Stimulated activated CD4-positive, alpha-beta T cell treated with anti-CD3 and anti-CD28 coated beads, Interleukin-4, amount 100 ng/mL, for 4 hours (primary cell): ENCODE measurements around the gene VIM.
"Not testable (repeated sequence)": the region's sequence is repeated elsewhere in the genome, so short reads cannot be mapped to it uniquely, and the experiment has no call there.

Experiments
- DNase-seq, 2 experiments: peaks; one replicate each; pipeline ENCODE4 v3.0.0-alpha.2; 2020

Gene VIM

GRCh38 chr10:17233286-17233991, 5.4 kb downstream of the VIM start:
- no peak for DNase-seq

- DNase-seq, result no peak
Measured at GRCh38 chr10:17234431-17234945, 6.4 kb downstream of the VIM start.

- no peak for DNase-seq
Measured at GRCh38 chr10:17235136-17235535, 7.1 kb downstream of the VIM start.

GRCh38 chr10:17236468-17237148, 8.6 kb downstream of the VIM start:
- DNase-seq, result no peak

GRCh38 chr10:17237149-17237527, 9.1 kb downstream of the VIM start:
- no peak for DNase-seq

- DNase-seq, result no peak
Measured at GRCh38 chr10:17237915-17238444, 9.9 kb downstream of the VIM start.

GRCh38 chr10:17238445-17239291, 10.6 kb downstream of the VIM start:
- no peak for DNase-seq

- DNase-seq, result no peak
Measured at GRCh38 chr10:17239345-17240085, 11.5 kb downstream of the VIM start.

GRCh38 chr10:17240096-17240495, 12.1 kb downstream of the VIM start:
- no peak for DNase-seq

- DNase-seq, result no peak
Measured at GRCh38 chr10:17240616-17241015, 12.6 kb downstream of the VIM start.

GRCh38 chr10:17241611-17242333, 13.7 kb downstream of the VIM start:
- DNase-seq, result no peak

GRCh38 chr10:17244700-17245365, 16.8 kb downstream of the VIM start:
- no peak for DNase-seq

GRCh38 chr10:17247210-17247609, 19.2 kb downstream of the VIM start:
- no peak for DNase-seq

GRCh38 chr10:17248964-17249363, 20.9 kb downstream of the VIM start:
- no peak for DNase-seq

GRCh38 chr10:17249820-17250219, 21.8 kb downstream of the VIM start:
- DNase-seq, result no peak

- DNase-seq, result no peak
Measured at GRCh38 chr10:17250736-17251135, 22.7 kb downstream of the VIM start.

GRCh38 chr10:17254543-17255050, 26.6 kb downstream of the VIM start:
- DNase-seq, result not testable (repeated sequence)

- DNase-seq, result no peak
Measured at GRCh38 chr10:17255512-17255911, 27.5 kb downstream of the VIM start.

GRCh38 chr10:17256051-17256450, 28.0 kb downstream of the VIM start:
- DNase-seq, result no peak

- DNase-seq, result no peak
Measured at GRCh38 chr10:17256627-17257026, 28.6 kb downstream of the VIM start.
